Measurements from ENCODE around the gene ZC3H12A.
"Not testable (repeated sequence)": the region's sequence is repeated elsewhere in the genome, so short reads cannot be mapped to it uniquely, and the experiment has no call there.

Gene ZC3H12A

GRCh38 chr1:37501661-37502060, 27.3 kb downstream of the ZC3H12A start:
- FAIRE-seq (no peak), DNase-seq (ENCODE audit: insufficient read length, low spot score) (no peak)
- TF ChIP-seq CTCF (IDR thresholded peaks at IDR 0.05; ENCODE audit: insufficient read depth, missing control alignments) = no peak

- no peak for DNase-seq (ENCODE audit: insufficient read length, low spot score)
- no peak for FAIRE-seq
- TF ChIP-seq CTCF (IDR thresholded peaks at IDR 0.05; ENCODE audit: insufficient read depth, missing control alignments) = no peak
These were observed 27.7 kb downstream of the ZC3H12A start for GRCh38 chr1:37502104-37502503.

GRCh38 chr1:37502791-37503190, 28.4 kb downstream of the ZC3H12A start:
- not testable (repeated sequence) for FAIRE-seq; DNase-seq (ENCODE audit: insufficient read length, low spot score)

- FAIRE-seq (no peak), DNase-seq (ENCODE audit: insufficient read length, low spot score) (no peak)
- no peak for TF ChIP-seq CTCF (IDR thresholded peaks at IDR 0.05; ENCODE audit: insufficient read depth, missing control alignments)
These were observed 32.4 kb downstream of the ZC3H12A start for GRCh38 chr1:37506740-37507139.

- no peak for TF ChIP-seq CTCF (IDR thresholded peaks at IDR 0.05; ENCODE audit: insufficient read depth, missing control alignments)
These were observed 34.8 kb downstream of the ZC3H12A start for GRCh38 chr1:37509181-37509580.

GRCh38 chr1:37513795-37514349, 39.5 kb downstream of the ZC3H12A start:
- no peak for DNase-seq (ENCODE audit: insufficient read length, low spot score)
- TF ChIP-seq CTCF (IDR thresholded peaks at IDR 0.05; ENCODE audit: insufficient read depth, missing control alignments) = no peak
- no peak for FAIRE-seq

More at GRCh38 chr1:37509181-37509580, 34.8 kb downstream of the ZC3H12A start:
- DNase-seq (ENCODE audit: insufficient read length, low spot score) = no peak
- no peak for FAIRE-seq

- TF ChIP-seq CTCF (IDR thresholded peaks at IDR 0.05; ENCODE audit: insufficient read depth, missing control alignments) = peak; percentile 53
- FAIRE-seq (no peak), DNase-seq (ENCODE audit: insufficient read length, low spot score) (peak; percentile 69)
These were observed 40.2 kb downstream of the ZC3H12A start, which contains the start of gene MEAF6 for GRCh38 chr1:37514350-37515184. MEAF6 (minus strand) TSS chr1:37514766; CDS start chr1:37514746, 20 bp downstream.
